SK-N-MC (cell line): Measurements from ENCODE around the gene TNFSF10.

Source experiments
- EZH2 ChIP-seq: fragments of 200-600 bp; sonication (generic); IDR thresholded peaks from one replicate; pipeline ENCODE4 v1.6.1; 2017; ENCODE audit warnings: antibody characterized with exemption
- POLR2AphosphoS5 ChIP-seq: IDR thresholded peaks from 2 replicates; pipeline ENCODE4 v1.6.1; 2012; ENCODE audit warnings: mild to moderate bottlenecking, low read depth, low read length, borderline replicate concordance

- TF ChIP-seq POLR2AphosphoS5 (no peak), EZH2 (no peak)
Observed at GRCh38 chr3:172528677-172529076, 5.4 kb upstream of the TNFSF10 start.
